HG03025 (cell line): ENCODE data around the gene FAM120A.
A peak's percentile ranks its signal among the peaks of the same experiment; 100 is the strongest.
"Not testable (repeated sequence)": the region's sequence is repeated elsewhere in the genome, so short reads cannot be mapped to it uniquely, and the experiment has no call there.

ENCODE experiments used
- ATAC-seq: cut with Tn5 transposase; IDR thresholded peaks from one replicate; pipeline ENCODE4 v1.9.1; 2021; ENCODE audit warnings: mild to moderate bottlenecking, moderate library complexity; ENCODE audit not compliant: unreplicated experiment, low FRiP score

The FAM120A gene

GRCh38 chr9:93450945-93451815 is at the start of gene FAM120A:
Gene FAM120A, plus strand, starts transcription at chr9:93451685. Its CDS starts 231 bp downstream, at chr9:93451916.
- peak; percentile 50 for ATAC-seq

- no peak for ATAC-seq
Measured at GRCh38 chr9:93406371-93406770, 45.1 kb upstream of the FAM120A start.

- no peak for ATAC-seq
Measured at GRCh38 chr9:93413530-93413929, 38.0 kb upstream of the FAM120A start.

- no peak for ATAC-seq
Measured at GRCh38 chr9:93415176-93415690, 36.3 kb upstream of the FAM120A start.

- no peak for ATAC-seq
Measured at GRCh38 chr9:93416530-93417235, 34.8 kb upstream of the FAM120A start.

GRCh38 chr9:93417538-93417937 is 33.9 kb upstream of the FAM120A start:
- ATAC-seq: no peak

GRCh38 chr9:93419023-93419422 is 32.5 kb upstream of the FAM120A start:
- no peak for ATAC-seq

- no peak for ATAC-seq
Measured at GRCh38 chr9:93422977-93423616, 28.4 kb upstream of the FAM120A start.

- ATAC-seq: no peak
Measured at GRCh38 chr9:93427655-93428379, 23.7 kb upstream of the FAM120A start.

- ATAC-seq: no peak
Measured at GRCh38 chr9:93431539-93432105, 19.9 kb upstream of the FAM120A start.

GRCh38 chr9:93432964-93433363 is 18.5 kb upstream of the FAM120A start:
- no peak for ATAC-seq

- ATAC-seq: no peak
Measured at GRCh38 chr9:93434056-93434455, 17.4 kb upstream of the FAM120A start.

- ATAC-seq: no peak
Measured at GRCh38 chr9:93435386-93435785, 16.1 kb upstream of the FAM120A start.

GRCh38 chr9:93436218-93436617 is 15.3 kb upstream of the FAM120A start:
- no peak for ATAC-seq

- ATAC-seq: no peak
Measured at GRCh38 chr9:93436655-93437407, 14.7 kb upstream of the FAM120A start.

- ATAC-seq: no peak
Measured at GRCh38 chr9:93437996-93438395, 13.5 kb upstream of the FAM120A start.

- ATAC-seq: not testable (repeated sequence)
Measured at GRCh38 chr9:93439301-93439700, 12.2 kb upstream of the FAM120A start.

- ATAC-seq: no peak
Measured at GRCh38 chr9:93440896-93441580, 10.4 kb upstream of the FAM120A start.

GRCh38 chr9:93446073-93446472 is 5.4 kb upstream of the FAM120A start:
- ATAC-seq: no peak
